SKM-1 (cell line): ENCODE results near the gene EFEMP2.

Experiments used
- DNase-seq: peaks from one replicate; lab custom pipeline; 2025; ENCODE audit not compliant: unreplicated experiment; lab: John Stamatoyannopoulos, UW

The EFEMP2 gene

GRCh38 chr11:65872586-65873317 lies at the start of gene EFEMP2:
EFEMP2 (minus strand) TSS chr11:65872800; CDS start chr11:65872354, 446 bp downstream.
- no peak for DNase-seq

- no peak for DNase-seq
Measured at GRCh38 chr11:65921876-65922275, 49.3 kb upstream of the EFEMP2 start.

GRCh38 chr11:65921033-65921555 lies 48.5 kb upstream of the EFEMP2 start:
- no peak for DNase-seq

- no peak for DNase-seq
Measured at GRCh38 chr11:65920372-65920802, 47.8 kb upstream of the EFEMP2 start.

GRCh38 chr11:65919573-65920371 lies 47.2 kb upstream of the EFEMP2 start:
- no peak for DNase-seq

GRCh38 chr11:65919141-65919572 lies 46.6 kb upstream of the EFEMP2 start, which contains the start of gene DRAP1:
DRAP1 (plus strand) TSS chr11:65919426; CDS start chr11:65919502, 76 bp downstream.
- peak; percentile 94 for DNase-seq

- DNase-seq = no peak
Measured at GRCh38 chr11:65918211-65919140, 45.9 kb upstream of the EFEMP2 start, which contains the start of gene C11orf68. C11orf68 (minus strand) TSS chr11:65919062; CDS start chr11:65919031, 31 bp downstream.

- DNase-seq = no peak
Measured at GRCh38 chr11:65917434-65918210, 45.0 kb upstream of the EFEMP2 start.

GRCh38 chr11:65917077-65917433 lies 44.5 kb upstream of the EFEMP2 start:
- DNase-seq = no peak

- no peak for DNase-seq
Measured at GRCh38 chr11:65916391-65916790, 43.8 kb upstream of the EFEMP2 start.

- DNase-seq = no peak
Measured at GRCh38 chr11:65915821-65916251, 43.2 kb upstream of the EFEMP2 start.

- DNase-seq = no peak
Measured at GRCh38 chr11:65915101-65915820, 42.7 kb upstream of the EFEMP2 start.

- no peak for DNase-seq
Measured at GRCh38 chr11:65912845-65913244, 40.2 kb upstream of the EFEMP2 start.

GRCh38 chr11:65911682-65912568 lies 39.3 kb upstream of the EFEMP2 start:
- no peak for DNase-seq

- DNase-seq = no peak
Measured at GRCh38 chr11:65907878-65908277, 35.3 kb upstream of the EFEMP2 start.

GRCh38 chr11:65906602-65907001 lies 34.0 kb upstream of the EFEMP2 start:
- DNase-seq = no peak

GRCh38 chr11:65903715-65904114 lies 31.1 kb upstream of the EFEMP2 start:
- no peak for DNase-seq

- no peak for DNase-seq
Measured at GRCh38 chr11:65903068-65903481, 30.5 kb upstream of the EFEMP2 start.
